Astrocyte of the spinal cord (primary cell): Measurements from ENCODE around the gene PHACTR3.

Source experiments
- DNase-seq: peaks from one replicate; pipeline ENCODE4 v3.0.0; 2011; ENCODE audit warnings: low read depth, low spot score
- H3K4me3 ChIP-seq: 2 replicates; pipeline ENCODE4 v1.5.1; 2011; ENCODE audit warnings: low read depth, mild to moderate bottlenecking, low read length, moderate library complexity
- CTCF ChIP-seq: IDR thresholded peaks from 2 replicates; pipeline ENCODE4 v1.5.1; 2012; ENCODE audit warnings: low read depth, mild to moderate bottlenecking, low read length, inconsistent platforms
- in situ Hi-C: cut with HindIII; loops from 2 replicates; pipeline ENCODE4 v1.10.0; 2017; ENCODE audit warnings: low sequenced_read_pairs

PHACTR3 gene

GRCh38 chr20:59823491-59824259 lies 219.3 kb downstream of the PHACTR3 start:
- H3K4me3 ChIP-seq = no peak overlapping the region
- DNase-seq = no peak
- TF ChIP-seq CTCF = no peak
- in situ Hi-C loops = no loop called here

GRCh38 chr20:59824711-59825562 lies 220.6 kb downstream of the PHACTR3 start:
- no peak for DNase-seq
- in situ Hi-C loops = no loop called here
- H3K4me3 ChIP-seq = no peak overlapping the region
- TF ChIP-seq CTCF = no peak

DNA sequence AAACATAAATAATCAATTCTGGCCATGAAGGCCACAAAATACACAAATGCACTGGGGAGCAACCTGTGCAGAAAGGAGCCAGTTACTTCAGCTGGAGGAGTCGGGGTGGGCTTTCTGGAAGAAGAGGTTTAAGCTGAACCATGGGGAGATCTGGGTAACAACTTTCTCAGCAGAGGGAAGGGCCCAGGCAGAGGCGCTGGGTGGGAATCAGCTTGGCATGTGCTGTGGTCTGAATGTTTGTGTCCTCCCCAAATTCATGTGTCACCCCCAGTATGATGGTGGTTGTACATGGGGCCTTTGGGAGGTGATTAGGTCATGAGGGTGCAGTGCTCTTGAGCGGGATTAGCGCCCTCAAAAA lies 221.2 kb downstream of the PHACTR3 start:
- no peak for DNase-seq
- no peak overlapping the region for H3K4me3 ChIP-seq
- in situ Hi-C loops = no loop called here
- no peak for TF ChIP-seq CTCF

GRCh38 chr20:59825944-59826759 lies 221.8 kb downstream of the PHACTR3 start:
- in situ Hi-C loops = no loop called here
- TF ChIP-seq CTCF = no peak
- no peak overlapping the region for H3K4me3 ChIP-seq
- DNase-seq = no peak

GRCh38 chr20:59827138-59828056 lies 223.1 kb downstream of the PHACTR3 start:
- H3K4me3 ChIP-seq = no peak overlapping the region
- in situ Hi-C loops = no loop called here
- DNase-seq = no peak
- no peak for TF ChIP-seq CTCF
